Epithelial cell of proximal tubule (primary cell): ENCODE results near the gene NR2E1. TPM values are rescaled to one million over a fixed set of nuclear protein-coding genes. Genes with fewer than 3 reads are reported as not detected.

ENCODE experiments used
- DNase-seq: peaks from one replicate; pipeline ENCODE4 v3.0.0-alpha.2; 2011; ENCODE audit warnings: low read depth
- H3K4me3 ChIP-seq: 2 replicates; pipeline ENCODE4 v1.5.1; 2011; ENCODE audit warnings: low read depth, mild to moderate bottlenecking, low read length
- total RNA-seq: library from RNA; depleted of rRNA; stranded (reverse); fragments of >200 nt; gene quantifications from 2 replicates; pipeline ENCODE4 v1.2.3, GENCODE V29; 2015
- TF ChIP-seq, protein P1 (sequence below): conservative IDR thresholded peaks from 2 replicates; pipeline ENCODE4 v1.5.1; 2012; ENCODE audit warnings: low read depth, mild to moderate bottlenecking, low read length

The NR2E1 gene
- not detected in 2 replicates for total RNA-seq

DNA sequence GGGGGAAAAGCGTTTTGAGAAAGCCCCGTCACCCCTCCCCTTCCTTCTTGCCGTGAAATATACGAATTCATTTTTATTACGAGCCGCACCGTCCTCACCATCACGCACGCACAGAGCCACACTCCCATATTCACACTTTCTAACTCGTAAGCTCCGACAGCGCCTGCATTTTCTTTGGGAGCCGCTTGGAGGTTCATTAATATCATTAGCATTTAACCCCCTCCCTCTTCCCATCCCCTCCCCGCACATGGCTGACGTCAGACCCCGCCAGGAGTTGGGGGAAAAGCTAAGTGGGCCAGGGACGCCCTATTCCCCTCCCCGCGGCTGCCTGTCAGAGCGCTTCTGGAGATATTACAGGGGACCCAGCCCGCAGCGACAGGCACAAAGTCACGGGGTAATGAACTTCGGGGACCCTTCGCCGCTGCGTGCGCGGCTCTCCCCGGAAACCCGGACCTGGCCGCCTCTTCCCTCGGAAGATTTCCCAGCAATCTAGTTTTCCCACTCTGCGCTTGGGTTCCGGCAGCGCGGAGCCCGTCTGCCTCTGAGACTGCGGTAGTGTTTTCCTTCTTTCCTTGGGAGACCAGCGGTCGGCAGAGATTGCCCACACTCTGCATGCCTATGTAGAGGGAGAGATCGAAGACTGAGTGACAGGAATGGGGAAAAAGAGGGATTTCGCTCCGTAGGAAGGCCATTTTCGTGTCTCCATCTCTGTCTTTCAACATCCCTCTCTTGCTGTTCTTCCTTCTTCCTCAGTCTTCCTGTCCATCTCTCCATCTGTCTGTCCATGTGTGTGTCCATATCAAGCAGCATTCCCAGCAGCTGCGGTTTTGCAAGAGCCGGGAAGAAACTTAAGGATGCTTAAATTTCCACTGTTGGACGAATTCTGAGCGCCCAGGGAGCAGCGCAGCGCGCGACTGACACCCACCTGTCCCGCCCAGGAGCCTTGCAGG, at the start of gene NR2E1:
Gene NR2E1 (plus strand): TSS at position 309 of the 950 bp plus-strand sequence. CDS start 744 bp downstream, outside the sequence.
- H3K4me3 ChIP-seq, result no peak within 1 kb of the TSS
- DNase-seq, result no peak
- TF ChIP-seq, protein P1, sequence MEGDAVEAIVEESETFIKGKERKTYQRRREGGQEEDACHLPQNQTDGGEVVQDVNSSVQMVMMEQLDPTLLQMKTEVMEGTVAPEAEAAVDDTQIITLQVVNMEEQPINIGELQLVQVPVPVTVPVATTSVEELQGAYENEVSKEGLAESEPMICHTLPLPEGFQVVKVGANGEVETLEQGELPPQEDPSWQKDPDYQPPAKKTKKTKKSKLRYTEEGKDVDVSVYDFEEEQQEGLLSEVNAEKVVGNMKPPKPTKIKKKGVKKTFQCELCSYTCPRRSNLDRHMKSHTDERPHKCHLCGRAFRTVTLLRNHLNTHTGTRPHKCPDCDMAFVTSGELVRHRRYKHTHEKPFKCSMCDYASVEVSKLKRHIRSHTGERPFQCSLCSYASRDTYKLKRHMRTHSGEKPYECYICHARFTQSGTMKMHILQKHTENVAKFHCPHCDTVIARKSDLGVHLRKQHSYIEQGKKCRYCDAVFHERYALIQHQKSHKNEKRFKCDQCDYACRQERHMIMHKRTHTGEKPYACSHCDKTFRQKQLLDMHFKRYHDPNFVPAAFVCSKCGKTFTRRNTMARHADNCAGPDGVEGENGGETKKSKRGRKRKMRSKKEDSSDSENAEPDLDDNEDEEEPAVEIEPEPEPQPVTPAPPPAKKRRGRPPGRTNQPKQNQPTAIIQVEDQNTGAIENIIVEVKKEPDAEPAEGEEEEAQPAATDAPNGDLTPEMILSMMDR, result peak; percentile 12

GRCh38 chr6:108116546-108117426, 49.0 kb upstream of the NR2E1 start:
- peak overlapping the region; percentile 58 for H3K4me3 ChIP-seq
- DNase-seq, result no peak
- TF ChIP-seq, protein P1, result no peak

- no peak for DNase-seq
- TF ChIP-seq, protein P1, result no peak
- H3K4me3 ChIP-seq, result peak overlapping the region; percentile 58
Measured at GRCh38 chr6:108117427-108118358, 48.1 kb upstream of the NR2E1 start.

GRCh38 chr6:108118359-108118724, 47.5 kb upstream of the NR2E1 start:
- TF ChIP-seq, protein P1, result no peak
- peak overlapping the region; percentile 58 for H3K4me3 ChIP-seq
- no peak for DNase-seq

GRCh38 chr6:108118810-108119768, 46.7 kb upstream of the NR2E1 start:
- DNase-seq, result no peak
- TF ChIP-seq, protein P1, result no peak
- peak overlapping the region; percentile 3 for H3K4me3 ChIP-seq
